Transverse colon (tissue), 4 donors: ENCODE data around the gene ZBTB7C. TPM values are rescaled to one million over a fixed set of nuclear protein-coding genes. Genes with fewer than 3 reads are reported as not detected.

Experiments
- DNase-seq: peaks from one replicate; pipeline ENCODE4 v3.0.0-alpha.2; 2019
- H3K27ac ChIP-seq, 4 donors: fragments of 200-600 bp; sonication (generic); 2 replicates each; pipeline ENCODE4 v1.5.1; 2016 to 2018; ENCODE audit warnings: inconsistent platforms in 4 of 4
- H3K27me3 ChIP-seq: fragments of 200-600 bp; sonication (generic); 2 replicates; pipeline ENCODE4 v1.5.1; 2017; ENCODE audit warnings: inconsistent platforms
- H3K36me3 ChIP-seq, 4 donors: fragments of 200-600 bp; sonication (generic); 2 replicates each; pipeline ENCODE4 v1.5.1; 2017 to 2019; ENCODE audit warnings: inconsistent platforms in 4 of 4
- H3K4me1 ChIP-seq, 4 donors: fragments of 200-600 bp; sonication (generic); 2 replicates each; pipeline ENCODE4 v1.5.1; 2017 to 2020; ENCODE audit warnings: inconsistent platforms in 4 of 4
- H3K4me3 ChIP-seq, 4 donors: fragments of 200-600 bp; sonication (generic); 1 replicate in 1 of 4; 2 replicates in 3 of 4; pipeline versions ENCODE4 v1.5.1 to v1.6.1; 2017 to 2019; ENCODE audit warnings: inconsistent platforms in 4 of 4
- H3K9me3 ChIP-seq, 2 donors: fragments of 200-600 bp; sonication (generic); 2 replicates each; pipeline ENCODE4 v1.5.1; 2017 to 2019; ENCODE audit warnings: inconsistent platforms in 2 of 2
- EP300 ChIP-seq: sonication (generic); formaldehyde crosslinking; IDR thresholded peaks from one replicate; pipeline ENCODE4 v1.6.1; 2017; ENCODE audit warnings: antibody characterized with exemption, low read depth
- POLR2A ChIP-seq: fragments of 450-650 bp; IDR thresholded peaks from one replicate; pipeline ENCODE4 v1.6.1; 2016; ENCODE audit warnings: antibody characterized with exemption, mild to moderate bottlenecking, moderate library complexity
- POLR2AphosphoS5 ChIP-seq, 3 donors: sonication (generic); formaldehyde crosslinking; IDR thresholded peaks; one replicate each; pipeline ENCODE4 v1.6.1; 2016; ENCODE audit warnings: antibody characterized with exemption in 3 of 3
- WGBS, 2 donors: methylation state at CpG; one replicate each; pipeline ENCODE4 v1.1.5; 2018; ENCODE audit warnings: low coverage in 1 of 2; 5-methylcytosine and 5-hydroxymethylcytosine counted together
- in situ Hi-C, 4 donors: fragments of 200-750 bp; cut with MboI; loops; one replicate each; pipeline versions ENCODE4 v1.15.0 to v1.15.1; 2017; ENCODE audit warnings: low sequenced_read_pairs in 3 of 4, low pct_ligation_motif_present in 1 of 4, low pct_unique_long_range_greater_than_20kb in 1 of 4
- intact Hi-C: fragments of 100-400 bp; cut with DNase I; formaldehyde crosslinking; loops from one replicate; pipeline ENCODE4 v1.15.1; 2023; ENCODE audit warnings: low total_unique reads
- total RNA-seq, 4 donors: library from RNA; depleted of rRNA; stranded (reverse); fragments of >200 nt; gene quantifications; one replicate each; pipeline ENCODE4 v1.1.0, GENCODE V29; 2016
- TF ChIP-seq, protein P1 (sequence below), 5 experiments: fragments of 200-600 bp in 3 of 5; fragments of 450-650 bp in 2 of 5; sonication (generic) in 3 of 5; IDR thresholded peaks; 1 replicate in 2 of 5; 2 replicates in 3 of 5; pipeline ENCODE4 v1.5.1; 2016 to 2017; ENCODE audit warnings: antibody characterized with exemption in 5 of 5, inconsistent platforms in 3 of 5, mild to moderate bottlenecking in 2 of 5, moderate library complexity in 1 of 5

Gene ZBTB7C
- total RNA-seq, 4 donors from 2014 or later = 38.4 to 81.2 (median 47.5) TPM

DNA sequence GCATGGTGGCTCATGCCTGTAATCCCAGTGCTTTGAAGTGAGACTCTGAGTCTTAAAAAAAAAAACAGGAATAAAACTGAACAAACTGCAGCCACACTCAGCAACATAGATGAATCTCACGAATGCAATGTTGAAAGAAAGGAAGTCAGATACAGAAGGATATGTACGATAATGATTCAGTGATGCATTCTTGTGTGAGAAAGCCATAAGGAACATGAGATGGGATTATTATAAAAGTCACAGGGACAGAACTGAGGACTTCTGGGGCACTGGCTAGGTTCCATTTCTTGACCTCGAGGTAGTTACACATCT, 421.8 kb downstream of the ZBTB7C start:
- Histone ChIP-seq H3K4me1 (no peaks in the 10 kb centered on the region), H3K4me3 (no peak overlapping the region), H3K27me3 (peaks cover 3% of the 10 kb centered on the region), H3K9me3 (no peaks in the 10 kb centered on the region), H3K27ac (no peak overlapping the region), H3K36me3 (no peaks in the 10 kb centered on the region)
- TF ChIP-seq, protein P1, sequence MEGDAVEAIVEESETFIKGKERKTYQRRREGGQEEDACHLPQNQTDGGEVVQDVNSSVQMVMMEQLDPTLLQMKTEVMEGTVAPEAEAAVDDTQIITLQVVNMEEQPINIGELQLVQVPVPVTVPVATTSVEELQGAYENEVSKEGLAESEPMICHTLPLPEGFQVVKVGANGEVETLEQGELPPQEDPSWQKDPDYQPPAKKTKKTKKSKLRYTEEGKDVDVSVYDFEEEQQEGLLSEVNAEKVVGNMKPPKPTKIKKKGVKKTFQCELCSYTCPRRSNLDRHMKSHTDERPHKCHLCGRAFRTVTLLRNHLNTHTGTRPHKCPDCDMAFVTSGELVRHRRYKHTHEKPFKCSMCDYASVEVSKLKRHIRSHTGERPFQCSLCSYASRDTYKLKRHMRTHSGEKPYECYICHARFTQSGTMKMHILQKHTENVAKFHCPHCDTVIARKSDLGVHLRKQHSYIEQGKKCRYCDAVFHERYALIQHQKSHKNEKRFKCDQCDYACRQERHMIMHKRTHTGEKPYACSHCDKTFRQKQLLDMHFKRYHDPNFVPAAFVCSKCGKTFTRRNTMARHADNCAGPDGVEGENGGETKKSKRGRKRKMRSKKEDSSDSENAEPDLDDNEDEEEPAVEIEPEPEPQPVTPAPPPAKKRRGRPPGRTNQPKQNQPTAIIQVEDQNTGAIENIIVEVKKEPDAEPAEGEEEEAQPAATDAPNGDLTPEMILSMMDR (IDR thresholded peaks at IDR 0.05) = no peak
- no peak for TF ChIP-seq POLR2A
- no peak for TF ChIP-seq POLR2AphosphoS5 (IDR thresholded peaks at IDR 0.05)
- no peak for TF ChIP-seq EP300
- in situ Hi-C loops = no loop called here
- intact Hi-C loops = no loop called here
- 35 to 44% methylated on average over 3 of the region's 3 CpGs for WGBS, 2 donors
- DNase-seq = no peak

GRCh38 chr18:47986620-47987387, 422.4 kb downstream of the ZBTB7C start:
- in situ Hi-C loops = no loop called here

GRCh38 chr18:47985866-47986265, 423.3 kb downstream of the ZBTB7C start:
- Histone ChIP-seq H3K9me3 (no peaks in the 10 kb centered on the region), H3K27ac (no peak overlapping the region), H3K4me1 (no peaks in the 10 kb centered on the region), H3K27me3 (no peaks in the 10 kb centered on the region), H3K4me3 (no peak overlapping the region), H3K36me3 (no peaks in the 10 kb centered on the region)
- in situ Hi-C loops (no loop called here), intact Hi-C loops (no loop called here)
- no peak for DNase-seq
- 57 to 75% methylated on average over 1 to 7 of the region's 7 CpGs for WGBS, 2 donors
- TF ChIP-seq POLR2A = no peak
- TF ChIP-seq, protein P1 (IDR thresholded peaks at IDR 0.05) = no peak
- no peak for TF ChIP-seq POLR2AphosphoS5 (IDR thresholded peaks at IDR 0.05)
- TF ChIP-seq EP300 = no peak

More at GRCh38 chr18:47986620-47987387, 422.4 kb downstream of the ZBTB7C start:
- DNase-seq = no peak
- H3K9me3 ChIP-seq = no peaks in the 10 kb centered on the region
- H3K4me3 ChIP-seq = no peak overlapping the region
- 31 to 40% methylated on average over 5 of the region's 5 CpGs for WGBS, 2 donors
- no peak for TF ChIP-seq EP300
- TF ChIP-seq POLR2A = no peak
- TF ChIP-seq, protein P1 (IDR thresholded peaks at IDR 0.05) = no peak
- TF ChIP-seq POLR2AphosphoS5 (IDR thresholded peaks at IDR 0.05) = no peak
- no peaks in the 10 kb centered on the region for H3K36me3 ChIP-seq
- H3K27me3 ChIP-seq = peaks cover 3% of the 10 kb centered on the region
- intact Hi-C loops = no loop called here
- H3K27ac ChIP-seq = no peak overlapping the region
- H3K4me1 ChIP-seq = no peaks in the 10 kb centered on the region

- no peaks in the 10 kb centered on the region for H3K27me3 ChIP-seq
- H3K9me3 ChIP-seq = no peaks in the 10 kb centered on the region
- intact Hi-C loops = no loop called here
- no peaks in the 10 kb centered on the region for H3K4me1 ChIP-seq
- WGBS, 2 donors = 86% methylated on average over 4 of the region's 4 CpGs; no CpG with 5 or more reads in 1 of the 2 donors
- no peak for DNase-seq
- in situ Hi-C loops = no loop called here
- no peak overlapping the region for H3K4me3 ChIP-seq
- no peak overlapping the region for H3K27ac ChIP-seq
- no peak for TF ChIP-seq POLR2A
- TF ChIP-seq, protein P1 (IDR thresholded peaks at IDR 0.05) = no peak
- TF ChIP-seq POLR2AphosphoS5 (IDR thresholded peaks at IDR 0.05) = no peak
- H3K36me3 ChIP-seq = no peaks in the 10 kb centered on the region
Observed at GRCh38 chr18:47984991-47985390, 424.2 kb downstream of the ZBTB7C start.
